ENCODE measurements around the gene OVAAL. TPM values are rescaled to one million over a fixed set of nuclear protein-coding genes. Genes with fewer than 3 reads are reported as not detected.

The OVAAL gene
- total RNA-seq, 1 experiment from 2014 or later, result 23.6 TPM

DNA sequence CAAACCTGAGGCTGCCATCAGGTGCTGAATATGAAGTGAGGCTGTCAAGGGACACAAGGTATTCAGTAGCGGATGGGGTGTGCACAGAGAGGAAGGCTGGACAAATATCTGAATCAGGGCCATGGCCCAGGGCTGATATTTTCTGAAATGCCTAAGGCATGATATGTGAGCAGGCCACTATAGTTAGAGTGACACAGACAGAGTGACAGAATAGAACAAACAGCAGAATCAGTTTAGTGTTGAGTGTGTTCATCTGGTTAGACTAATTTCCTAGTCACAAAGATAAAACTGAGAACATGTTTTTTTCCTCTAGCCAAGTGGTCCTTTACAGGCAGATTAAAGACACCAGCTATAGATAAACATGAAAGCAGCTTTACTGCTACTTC is 3.9 kb downstream of the OVAAL start:
- in situ Hi-C loops (cut with HindIII; ENCODE audit: low pct_unique_long_range_greater_than_20kb, low sequenced_read_pairs), result no loop called here
- no peak for DNase-seq (ENCODE audit: low read depth, low spot score)

DNA sequence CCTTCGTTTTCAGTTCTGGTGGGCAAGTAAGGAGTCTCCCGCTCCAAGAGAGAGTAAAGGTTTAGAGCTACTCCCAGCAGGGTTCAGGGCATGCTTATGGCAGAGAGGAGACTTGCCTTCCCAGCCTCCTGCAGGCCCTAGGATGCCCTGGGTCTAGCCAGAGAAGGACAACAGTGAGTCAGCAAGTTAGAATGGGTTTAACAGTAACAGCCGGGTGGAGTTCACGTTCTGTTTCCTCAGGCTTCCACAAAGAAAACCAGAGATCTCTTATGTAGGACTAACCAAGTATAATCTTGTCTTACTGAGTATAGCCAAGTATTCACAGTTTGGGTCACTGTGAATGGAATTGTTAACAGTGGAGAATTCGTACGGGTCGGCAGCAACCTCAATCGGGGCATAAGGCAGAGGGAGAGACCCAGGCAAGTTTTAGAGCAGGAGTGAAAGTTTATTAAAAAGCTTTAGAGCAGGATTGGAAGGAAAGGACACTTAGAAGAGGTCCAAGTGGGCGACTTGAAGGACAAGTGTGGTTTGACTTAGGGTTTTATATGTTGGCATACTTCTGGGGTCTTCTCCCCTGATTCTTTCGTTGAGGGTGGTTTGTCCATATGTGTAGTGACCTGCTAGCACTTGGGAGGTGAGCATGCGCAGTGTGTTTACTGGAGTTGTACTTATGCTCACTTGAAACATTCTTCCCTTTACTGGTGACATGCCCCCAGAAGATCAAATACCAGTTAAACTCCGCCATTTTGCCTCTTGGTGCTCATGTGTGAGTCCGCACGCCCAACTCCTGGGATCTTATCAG is 4.5 kb downstream of the OVAAL start:
- DNase-seq (ENCODE audit: low read depth, low spot score), result no peak
- in situ Hi-C loops (cut with HindIII; ENCODE audit: low pct_unique_long_range_greater_than_20kb, low sequenced_read_pairs), result no loop called here

DNA sequence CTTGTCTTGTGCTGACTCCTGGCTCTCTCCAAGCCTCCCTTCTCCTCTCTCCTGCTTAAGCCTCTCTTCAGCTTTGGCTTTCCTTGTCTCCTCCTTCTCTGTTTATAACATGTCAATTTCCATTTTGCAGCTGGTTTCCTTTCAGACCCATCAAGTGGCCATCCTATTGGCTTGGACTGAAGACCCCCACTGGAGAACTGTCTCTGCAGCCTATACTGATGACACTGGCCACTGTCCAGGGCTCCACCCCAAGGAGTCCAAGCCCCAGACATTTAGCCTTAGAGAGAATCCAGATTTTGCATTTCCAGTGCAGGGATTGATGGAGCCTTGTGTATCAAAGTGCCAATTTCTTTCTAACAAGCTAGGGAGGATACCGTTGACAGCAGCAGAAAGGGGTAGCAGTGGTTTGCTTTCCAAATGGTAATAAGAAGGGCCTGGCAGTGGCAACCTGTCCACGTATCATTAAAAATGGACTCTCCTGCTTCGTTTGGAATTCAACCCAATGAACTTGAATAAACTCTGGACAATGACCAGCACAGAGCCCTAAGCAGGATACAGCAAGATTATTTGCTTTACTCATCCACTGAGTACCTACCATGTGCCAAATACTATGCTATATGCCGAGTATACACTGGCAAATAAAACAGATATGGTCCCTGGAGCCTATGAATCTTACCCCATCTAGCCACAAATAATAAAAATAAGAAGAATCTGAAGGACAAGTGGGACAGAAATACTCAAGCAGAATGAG is 6.5 kb downstream of the OVAAL start:
- in situ Hi-C loops (cut with HindIII; ENCODE audit: low pct_unique_long_range_greater_than_20kb, low sequenced_read_pairs), result no loop called here
- DNase-seq (ENCODE audit: low read depth, low spot score), result no peak

DNA sequence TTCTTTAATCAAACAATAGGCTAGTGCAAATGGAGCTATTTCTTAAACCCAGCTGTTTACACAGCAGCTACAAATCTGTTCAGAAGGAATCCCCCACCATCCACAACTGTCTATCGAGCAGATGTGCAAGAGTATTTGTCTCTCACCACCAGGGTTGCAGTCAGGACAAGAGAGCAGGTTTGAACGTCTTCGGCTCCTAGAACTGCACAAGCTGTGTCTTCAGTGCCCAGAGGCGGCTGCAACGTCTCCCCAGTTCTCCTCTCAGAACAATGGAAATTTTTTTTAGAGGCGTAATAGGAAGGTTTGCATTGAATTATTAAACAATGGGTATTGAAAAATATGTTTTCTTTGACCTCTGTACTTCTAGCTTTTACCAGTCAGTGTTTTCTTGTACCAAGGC is 7.3 kb downstream of the OVAAL start:
- no peak for DNase-seq (ENCODE audit: low read depth, low spot score)
- in situ Hi-C loops (cut with HindIII; ENCODE audit: low pct_unique_long_range_greater_than_20kb, low sequenced_read_pairs), result no loop called here

DNA sequence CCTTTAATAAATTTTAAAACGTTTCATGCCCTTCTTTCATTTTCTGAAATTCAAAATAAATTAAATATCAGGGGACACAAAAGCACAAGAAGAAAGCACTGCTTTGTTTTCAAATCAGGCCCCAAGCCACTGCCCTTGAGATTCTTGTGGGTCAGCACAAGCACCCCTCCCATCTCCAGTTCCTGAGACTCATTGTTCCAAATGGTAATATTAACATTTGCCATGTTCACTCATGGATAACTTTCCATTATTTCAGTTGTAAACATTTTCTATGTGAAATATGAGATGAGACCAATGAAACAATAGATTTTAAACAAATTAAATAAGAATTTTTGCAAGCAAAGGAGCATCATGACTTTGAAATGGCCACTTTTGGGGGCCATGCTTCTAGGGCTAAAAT is 7.7 kb downstream of the OVAAL start:
- no peak for DNase-seq (ENCODE audit: low read depth, low spot score)
- in situ Hi-C loops (cut with HindIII; ENCODE audit: low pct_unique_long_range_greater_than_20kb, low sequenced_read_pairs), result no loop called here

DNA sequence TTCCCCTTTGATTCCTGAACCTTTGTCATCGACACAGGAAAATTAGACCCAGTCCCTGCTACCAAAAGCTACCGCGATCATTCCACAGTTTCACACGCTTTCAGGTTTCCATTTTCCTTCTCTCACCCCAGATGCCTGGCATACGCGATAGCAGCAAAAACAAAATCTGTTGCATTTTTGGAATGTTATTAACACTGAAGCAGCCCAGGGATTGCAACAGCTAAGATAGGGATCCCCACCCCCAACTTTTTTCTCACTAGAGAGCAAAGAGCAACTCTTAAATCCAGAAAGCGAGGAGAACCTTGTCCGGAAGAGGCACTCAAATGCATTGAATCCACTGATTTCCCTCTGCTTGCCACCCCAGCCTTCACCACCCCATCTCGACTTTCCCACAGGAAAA is 8.9 kb downstream of the OVAAL start:
- in situ Hi-C loops (cut with HindIII; ENCODE audit: low pct_unique_long_range_greater_than_20kb, low sequenced_read_pairs), result no loop called here
- DNase-seq (ENCODE audit: low read depth, low spot score), result no peak

DNA sequence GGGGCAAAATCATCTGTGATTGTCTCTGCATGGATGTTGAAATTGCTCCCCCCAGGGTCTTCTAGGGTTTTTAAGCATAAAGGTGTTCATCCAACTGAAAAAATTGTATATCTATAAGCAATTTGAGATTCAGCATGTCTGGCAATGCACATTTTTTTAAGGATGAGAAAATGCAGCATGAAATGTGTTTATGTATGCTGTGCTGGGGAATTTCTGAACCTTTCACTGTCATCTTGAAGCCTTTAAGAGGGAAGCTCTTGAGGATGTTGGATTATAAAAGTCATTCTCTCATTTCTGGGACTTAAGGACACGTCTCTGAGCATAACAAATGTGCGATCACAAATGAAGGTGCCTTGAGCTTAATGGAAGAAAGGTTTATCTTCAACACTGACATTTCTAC is 9.4 kb downstream of the OVAAL start:
- in situ Hi-C loops (cut with HindIII; ENCODE audit: low pct_unique_long_range_greater_than_20kb, low sequenced_read_pairs), result no loop called here
- no peak for DNase-seq (ENCODE audit: low read depth, low spot score)

DNA sequence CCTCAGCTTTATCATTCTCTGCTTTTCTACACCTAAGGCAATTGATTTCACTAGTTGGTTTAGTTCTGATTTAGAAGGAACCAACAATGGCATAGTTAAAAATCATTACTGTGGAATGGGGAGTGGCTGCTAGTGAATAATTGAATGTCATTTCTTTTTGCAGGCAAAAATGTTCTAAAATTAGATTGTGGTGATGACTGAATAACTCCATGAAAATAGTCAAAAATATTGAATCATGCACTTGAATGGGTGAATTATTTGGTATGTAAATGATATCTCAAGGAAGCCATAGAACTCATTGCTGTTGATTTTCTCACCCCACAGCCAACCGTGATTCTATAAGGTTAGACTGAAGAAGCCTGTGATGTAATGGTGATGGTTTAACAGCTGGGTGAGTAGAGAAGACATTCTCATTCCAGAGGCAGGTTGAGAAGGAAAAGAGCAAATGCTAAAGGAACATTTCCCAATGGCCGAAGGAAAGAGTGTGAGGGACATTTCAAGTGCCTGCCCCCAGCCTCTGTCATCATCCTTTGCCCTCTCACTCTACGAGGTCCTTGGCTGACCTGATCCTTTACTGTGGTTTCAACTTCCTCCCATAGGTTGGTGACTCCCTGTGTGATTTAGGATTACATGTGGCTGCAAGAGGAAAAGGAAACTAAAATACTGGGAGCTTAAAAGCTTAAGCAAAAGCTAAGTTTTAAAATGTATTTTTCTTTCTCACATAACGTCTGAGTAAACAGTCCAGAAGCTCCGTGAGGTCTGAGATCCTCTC is 12.5 kb downstream of the OVAAL start:
- no peak for DNase-seq (ENCODE audit: low read depth, low spot score)
- in situ Hi-C loops (cut with HindIII; ENCODE audit: low pct_unique_long_range_greater_than_20kb, low sequenced_read_pairs), result no loop called here

DNA sequence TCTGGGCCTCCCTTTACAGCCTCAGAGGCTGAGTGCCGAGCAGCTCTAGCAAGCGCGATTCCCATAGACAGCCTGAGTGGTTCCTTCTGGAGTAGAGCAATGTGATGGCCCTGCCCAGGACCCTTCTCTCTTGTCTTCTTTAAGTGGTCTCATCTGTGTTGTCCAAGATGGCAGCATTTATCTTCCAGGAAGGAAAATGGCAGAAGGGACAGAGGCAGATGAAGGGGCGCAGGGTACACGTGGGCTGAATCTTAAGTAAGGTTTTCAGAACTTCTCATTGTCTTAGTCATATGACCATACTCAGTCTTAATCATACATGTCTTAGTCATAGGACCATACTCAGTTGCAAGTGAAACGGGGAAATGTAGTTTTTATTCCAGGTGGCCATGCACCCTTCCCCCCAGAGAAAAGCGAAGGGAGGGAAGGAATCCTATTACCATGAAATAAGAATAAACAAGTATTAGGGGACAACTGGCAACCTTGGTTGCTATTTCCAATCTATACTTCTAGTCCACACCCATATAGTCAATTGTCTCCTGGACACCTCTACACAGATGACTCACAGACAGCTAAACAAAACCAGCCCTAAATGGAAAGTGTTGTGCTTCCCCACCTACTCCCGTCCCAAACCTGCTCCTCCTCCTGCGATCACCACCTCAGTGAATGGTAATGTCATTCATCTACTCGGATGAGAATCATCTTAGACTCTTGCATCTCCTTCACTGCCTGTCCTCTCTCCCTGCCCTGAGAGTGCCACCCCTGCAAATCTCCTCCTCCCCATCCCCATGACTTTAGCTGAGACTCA is 13.3 kb downstream of the OVAAL start:
- in situ Hi-C loops (cut with HindIII; ENCODE audit: low pct_unique_long_range_greater_than_20kb, low sequenced_read_pairs), result no loop called here
- DNase-seq (ENCODE audit: low read depth, low spot score), result no peak

DNA sequence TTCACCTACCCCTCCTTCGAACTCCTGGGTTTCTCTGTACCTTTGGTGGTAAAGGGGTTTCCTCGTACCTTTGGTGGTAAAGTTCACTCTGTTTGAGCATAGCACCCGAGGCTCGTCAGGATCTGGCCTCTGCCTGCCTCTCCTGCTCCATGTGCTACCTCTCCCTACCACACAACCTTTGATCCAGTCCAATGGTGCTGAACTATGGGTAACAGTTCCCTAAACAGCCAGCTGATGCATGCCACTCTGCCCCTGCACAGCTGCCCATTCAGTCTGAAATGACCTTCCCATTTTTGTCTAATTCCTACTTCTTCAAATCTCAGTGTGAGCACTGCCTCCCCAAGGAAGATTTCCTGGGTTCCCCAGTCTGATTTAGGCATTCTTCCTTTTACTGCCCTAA is 14.0 kb downstream of the OVAAL start:
- DNase-seq (ENCODE audit: low read depth, low spot score), result no peak
- in situ Hi-C loops (cut with HindIII; ENCODE audit: low pct_unique_long_range_greater_than_20kb, low sequenced_read_pairs), result no loop called here

DNA sequence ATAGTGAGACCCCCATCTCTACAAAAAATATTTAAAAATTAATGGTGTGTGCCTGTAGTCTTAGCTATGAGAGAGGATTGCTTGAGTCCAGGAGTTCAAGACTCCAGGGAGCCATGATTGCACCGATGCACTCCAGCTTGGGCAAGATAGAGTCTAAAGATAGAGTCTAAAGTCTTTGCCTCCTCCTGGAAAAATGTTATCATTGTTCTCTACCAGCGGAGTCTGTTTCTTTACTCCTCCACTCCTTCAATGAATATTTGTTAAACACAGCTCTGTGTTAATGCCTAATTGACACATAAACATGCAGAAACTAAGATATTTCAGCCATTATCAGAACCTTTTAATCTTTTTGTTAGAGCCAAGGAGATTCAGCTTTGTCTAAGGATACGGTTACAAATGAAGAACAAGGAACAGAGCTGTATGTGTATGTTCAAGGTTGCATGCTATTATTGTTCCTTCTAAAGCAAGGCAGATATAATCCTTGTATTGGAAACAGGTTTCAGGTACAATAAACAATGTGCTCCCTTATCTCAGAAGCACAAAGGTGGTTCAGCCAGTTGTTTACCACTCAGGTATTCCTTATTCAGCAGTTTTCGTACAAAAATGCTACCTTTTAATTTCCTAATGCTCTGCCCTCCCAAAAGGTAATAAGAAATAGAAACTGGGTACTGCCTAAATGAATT is 15.4 kb downstream of the OVAAL start:
- in situ Hi-C loops (cut with HindIII; ENCODE audit: low pct_unique_long_range_greater_than_20kb, low sequenced_read_pairs), result no loop called here
- DNase-seq (ENCODE audit: low read depth, low spot score), result no peak

DNA sequence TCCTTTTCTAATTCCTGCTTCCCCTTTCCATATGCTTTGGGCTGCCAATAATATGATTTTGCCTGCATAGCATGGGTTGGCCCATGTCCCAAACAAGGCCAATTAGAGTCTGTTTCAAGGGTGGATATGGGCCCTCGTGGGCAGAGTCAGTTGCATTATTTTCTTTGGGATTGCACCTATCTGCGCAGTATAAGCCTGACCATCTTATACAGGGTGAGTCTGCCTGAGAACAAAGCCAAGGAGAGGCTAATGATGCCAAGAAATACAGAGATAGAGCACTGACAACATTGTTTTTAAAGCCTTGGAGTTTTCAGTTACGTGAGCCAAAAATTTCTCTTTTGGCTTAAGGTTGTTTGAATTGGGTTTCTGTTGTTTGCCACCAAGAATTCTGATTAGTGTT is 18.6 kb downstream of the OVAAL start:
- in situ Hi-C loops (cut with HindIII; ENCODE audit: low pct_unique_long_range_greater_than_20kb, low sequenced_read_pairs), result no loop called here
- DNase-seq (ENCODE audit: low read depth, low spot score), result no peak

DNA sequence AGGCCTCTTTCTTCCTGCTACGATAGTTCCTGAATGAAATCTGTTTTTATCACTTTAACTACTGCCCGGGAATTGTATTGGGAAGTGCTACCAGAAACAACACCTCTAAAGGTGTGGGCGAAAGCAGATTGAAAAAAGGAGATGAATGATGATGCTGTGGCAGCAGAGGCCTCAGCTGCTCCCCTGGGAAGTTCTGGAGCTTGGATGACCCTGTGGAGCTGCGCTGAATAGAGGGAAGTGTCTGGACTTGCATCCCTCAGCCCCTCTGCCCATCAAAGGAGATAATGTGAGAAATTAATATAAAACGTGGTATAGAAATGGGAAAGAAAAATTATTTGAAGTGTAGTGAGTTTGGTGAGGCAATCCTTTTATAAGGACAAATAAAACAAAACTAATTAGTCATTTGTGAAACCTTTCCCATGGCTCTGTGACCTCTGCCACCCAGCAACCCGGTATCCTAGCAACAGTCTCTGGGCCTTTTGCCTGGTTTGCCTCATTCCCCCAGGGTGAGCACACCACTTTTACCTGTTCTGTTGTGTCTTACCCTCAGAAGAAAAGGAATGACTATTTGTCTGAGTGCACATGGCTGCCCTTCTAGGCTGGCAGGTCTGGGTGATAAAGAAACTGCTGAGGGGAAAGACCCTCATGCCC is 21.3 kb downstream of the OVAAL start:
- no peak for DNase-seq (ENCODE audit: low read depth, low spot score)
- in situ Hi-C loops (cut with HindIII; ENCODE audit: low pct_unique_long_range_greater_than_20kb, low sequenced_read_pairs), result no loop called here

DNA sequence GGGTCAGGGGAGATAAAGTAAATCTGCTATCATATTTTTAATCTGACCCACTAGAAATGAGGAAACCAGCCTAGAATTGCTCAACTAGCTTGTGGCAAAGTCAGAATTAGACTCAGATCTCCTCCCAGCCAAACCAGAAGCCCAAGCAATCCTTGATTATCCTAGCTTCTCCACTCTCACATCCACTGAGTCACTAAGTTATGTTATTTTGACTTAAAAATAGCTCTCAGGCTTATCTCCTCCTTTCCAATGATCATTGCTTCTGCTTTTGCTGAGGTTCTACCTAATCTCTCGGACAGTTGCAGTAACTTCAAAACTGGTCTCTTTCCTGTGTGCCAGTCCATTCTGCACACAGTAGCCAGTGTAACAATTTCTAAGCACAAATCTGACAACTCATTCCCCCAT is 22.9 kb downstream of the OVAAL start:
- no peak for DNase-seq (ENCODE audit: low read depth, low spot score)
- in situ Hi-C loops (cut with HindIII; ENCODE audit: low pct_unique_long_range_greater_than_20kb, low sequenced_read_pairs), result no loop called here

DNA sequence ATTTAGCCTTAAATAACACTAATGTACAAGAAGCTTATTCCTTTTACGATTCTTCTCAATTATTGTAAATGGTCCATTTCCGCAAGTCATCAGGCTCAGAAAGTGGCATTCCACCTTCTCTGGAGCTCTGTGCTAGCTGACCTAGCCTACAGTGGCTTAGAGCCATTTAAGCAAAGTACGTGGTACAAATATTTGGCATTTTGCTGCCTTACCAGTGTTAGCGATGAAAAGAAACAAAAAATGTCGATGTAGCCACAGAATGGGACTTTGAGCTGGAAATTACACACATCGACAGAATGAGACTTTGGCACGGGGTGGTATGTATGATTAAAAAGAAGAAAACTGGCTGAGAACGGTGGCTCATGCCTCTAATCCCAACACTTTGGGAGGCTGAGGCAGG is 26.1 kb downstream of the OVAAL start:
- in situ Hi-C loops (cut with HindIII; ENCODE audit: low pct_unique_long_range_greater_than_20kb, low sequenced_read_pairs), result no loop called here
- DNase-seq (ENCODE audit: low read depth, low spot score), result no peak

DNA sequence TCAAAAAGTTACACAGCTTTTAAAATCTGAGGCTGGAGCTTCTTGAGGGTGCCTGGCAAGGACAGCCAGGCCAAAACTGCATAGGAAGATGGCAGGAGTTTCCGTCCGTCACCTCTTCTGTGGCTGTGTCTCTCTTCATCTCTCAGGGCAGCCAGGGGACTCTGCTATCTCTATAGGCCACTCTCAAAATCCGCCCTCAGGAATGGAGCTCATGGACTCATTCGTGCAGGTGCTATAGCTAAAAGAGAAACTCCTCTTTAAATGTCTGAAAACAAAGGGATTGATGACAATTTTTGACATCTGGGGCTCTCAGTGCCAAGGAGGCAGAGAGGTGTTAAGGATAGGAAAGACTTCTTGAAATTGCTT is 27.2 kb downstream of the OVAAL start:
- DNase-seq (ENCODE audit: low read depth, low spot score), result no peak
- in situ Hi-C loops (cut with HindIII; ENCODE audit: low pct_unique_long_range_greater_than_20kb, low sequenced_read_pairs), result no loop called here

DNA sequence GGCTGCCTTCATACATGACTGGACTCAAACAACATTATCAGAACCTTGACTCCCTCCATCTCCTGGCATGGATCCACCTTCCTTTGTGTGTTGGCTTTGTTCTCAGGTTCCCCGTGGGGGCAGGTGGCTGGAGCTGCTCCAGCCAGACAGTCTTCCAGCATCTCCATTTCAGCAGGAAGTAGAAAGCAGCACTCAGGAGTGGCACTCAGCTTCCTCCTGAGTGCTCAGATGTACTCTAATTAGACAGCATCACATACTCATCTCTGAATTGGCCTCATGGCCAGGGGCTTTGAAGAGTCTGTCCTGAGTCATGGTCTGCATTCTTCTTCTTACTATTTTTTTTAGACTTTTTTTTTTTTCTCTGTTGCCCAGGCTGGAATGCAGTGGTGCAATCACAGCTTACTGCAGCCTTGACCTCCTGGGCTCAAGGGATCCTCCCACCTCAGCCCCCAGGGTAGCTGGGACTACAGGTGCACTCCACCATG is 27.9 kb downstream of the OVAAL start:
- DNase-seq (ENCODE audit: low read depth, low spot score), result no peak

More for the DNA sequence above, 27.9 kb downstream of the OVAAL start:
- in situ Hi-C loops (cut with HindIII; ENCODE audit: low pct_unique_long_range_greater_than_20kb, low sequenced_read_pairs), result no loop called here
